SH-SY5Y (cell line): ENCODE measurements around the gene S1PR5.

Source experiments
- GATA2 ChIP-seq: IDR thresholded peaks from 2 replicates; pipeline ENCODE4 v1.6.1; 2011; ENCODE audit warnings: mild to moderate bottlenecking, low read depth, low read length
- GATA3 ChIP-seq: IDR thresholded peaks from 2 replicates; pipeline ENCODE4 v1.6.1; 2011; ENCODE audit warnings: low read depth, mild to moderate bottlenecking, low read length, moderate library complexity

The S1PR5 gene

GRCh38 chr19:10471909-10472308 lies 45.3 kb downstream of the S1PR5 start:
- TF ChIP-seq GATA3 (no peak), GATA2 (no peak)

- TF ChIP-seq GATA2 (no peak), GATA3 (no peak)
Observed at GRCh38 chr19:10468133-10468532, 49.1 kb downstream of the S1PR5 start.

GRCh38 chr19:10467104-10467706 lies 50.0 kb downstream of the S1PR5 start:
- TF ChIP-seq GATA2 = no peak
- no peak for TF ChIP-seq GATA3

GRCh38 chr19:10464456-10464855 lies 52.8 kb downstream of the S1PR5 start:
- TF ChIP-seq GATA3 = no peak
- no peak for TF ChIP-seq GATA2
